NT2/D1 (cell line): Measurements from ENCODE around the gene HECW1.

Source experiments
- YY1 ChIP-seq: IDR thresholded peaks from 2 replicates; pipeline ENCODE4 v1.6.1; 2011; ENCODE audit not compliant: insufficient read length, insufficient read depth
- ZNF274 ChIP-seq: IDR thresholded peaks from 2 replicates; pipeline ENCODE4 v1.6.1; 2011; ENCODE audit warnings: mild to moderate bottlenecking, low read depth, low read length

GRCh38 chr7:43291789-43292188, 179.3 kb downstream of the HECW1 start:
- no peak for TF ChIP-seq YY1
- no peak for TF ChIP-seq ZNF274
